Peyer's patch (tissue), 4 donors: ENCODE measurements around the gene TOMM34. TPM values are rescaled to one million over a fixed set of nuclear protein-coding genes. Genes with fewer than 3 reads are reported as not detected.

Source experiments
- DNase-seq, 3 donors: peaks; one replicate each; pipeline ENCODE4 v3.0.0-alpha.2; 2017 to 2019
- H3K27ac ChIP-seq, 4 donors: fragments of 200-600 bp; sonication (generic); one replicate each; pipeline ENCODE4 v1.5.1; 2016 to 2019
- H3K27me3 ChIP-seq, 2 donors: fragments of 200-600 bp; sonication (generic); one replicate each; pipeline ENCODE4 v1.5.1; 2019
- H3K36me3 ChIP-seq, 3 donors: fragments of 200-600 bp; sonication (generic); one replicate each; pipeline ENCODE4 v1.5.1; 2016 to 2019
- H3K4me1 ChIP-seq, 4 donors: fragments of 200-600 bp; sonication (generic); one replicate each; pipeline ENCODE4 v1.5.1; 2016 to 2019
- H3K4me3 ChIP-seq, 4 donors: fragments of 200-600 bp; sonication (generic); 1 replicate in 3 of 4; 2 replicates in 1 of 4; pipeline ENCODE4 v1.5.1; 2016 to 2019; ENCODE audit warnings: mild to moderate bottlenecking in 1 of 4
- H3K9me3 ChIP-seq, 4 donors: fragments of 200-600 bp; sonication (generic); one replicate each; pipeline ENCODE4 v1.5.1; 2016 to 2019; ENCODE audit warnings: mild to moderate bottlenecking in 1 of 4
- CTCF ChIP-seq, 6 experiments: fragments of 450-650 bp in 4 of 6; fragments of 200-600 bp in 2 of 6; sonication (generic) in 1 of 6; IDR thresholded peaks; one replicate each; pipeline ENCODE4 v1.5.1; 2017 to 2019; ENCODE audit warnings: antibody characterized with exemption in 6 of 6, mild to moderate bottlenecking in 3 of 6, moderate library complexity in 1 of 6
- POLR2A ChIP-seq, 2 donors: fragments of 450-650 bp; IDR thresholded peaks; one replicate each; pipeline ENCODE4 v1.5.1; 2017; ENCODE audit warnings: antibody characterized with exemption in 2 of 2, mild to moderate bottlenecking in 2 of 2, moderate library complexity in 2 of 2
- small RNA-seq, 2 donors: library from RNA; depleted of rRNA; stranded (forward); fragments of <200 nt; gene quantifications; one replicate each; pipeline ENCODE3, GENCODE V24; 2016
- total RNA-seq, 4 donors: library from RNA; depleted of rRNA; stranded (reverse); fragments of >200 nt; gene quantifications; one replicate each; pipeline ENCODE4 v1.1.0, GENCODE V29; 2016

Gene TOMM34
- total RNA-seq, 4 donors from 2014 or later = 8.4 to 19.0 (median 12.2) TPM

- TF ChIP-seq CTCF (IDR thresholded peaks at IDR 0.05) = no peak
- TF ChIP-seq POLR2A (IDR thresholded peaks at IDR 0.05) = no peak
- H3K36me3 ChIP-seq = peaks cover 0 to 41% (median 0%) of the 10 kb centered on the region in 3 donors
- no peak overlapping the region for H3K27ac ChIP-seq
- no peak overlapping the region for H3K4me3 ChIP-seq
- no peaks in the 10 kb centered on the region for H3K27me3 ChIP-seq
- no peak for DNase-seq
- no peaks in the 10 kb centered on the region for H3K9me3 ChIP-seq
- peaks cover 0 to 51% (median 12%) of the 10 kb centered on the region in 4 donors for H3K4me1 ChIP-seq
Observed at GRCh38 chr20:44900231-44900854, 59.9 kb downstream of the TOMM34 start.

GRCh38 chr20:44897133-44897532 lies 63.1 kb downstream of the TOMM34 start:
- no peak for TF ChIP-seq POLR2A (IDR thresholded peaks at IDR 0.05)
- TF ChIP-seq CTCF (IDR thresholded peaks at IDR 0.05) = no peak
- peak overlapping the region in 2 of 4 donors; percentile 9 to 37 for H3K27ac ChIP-seq

GRCh38 chr20:44896583-44896982 lies 63.6 kb downstream of the TOMM34 start:
- no peak for DNase-seq
- Histone ChIP-seq H3K4me1 (peaks cover 0 to 63% (median 16%) of the 10 kb centered on the region in 4 donors), H3K36me3 (peaks cover 0 to 3% (median 0%) of the 10 kb centered on the region in 3 donors), H3K4me3 (no peak overlapping the region), H3K27ac (no peak overlapping the region), H3K27me3 (no peaks in the 10 kb centered on the region), H3K9me3 (no peaks in the 10 kb centered on the region)
- TF ChIP-seq POLR2A (IDR thresholded peaks at IDR 0.05) (no peak), CTCF (IDR thresholded peaks at IDR 0.05) (no peak)

More at GRCh38 chr20:44897133-44897532, 63.1 kb downstream of the TOMM34 start:
- H3K4me3 ChIP-seq = no peak overlapping the region
- H3K9me3 ChIP-seq = no peaks in the 10 kb centered on the region
- no peak for DNase-seq
- peaks cover 0 to 60% (median 16%) of the 10 kb centered on the region in 4 donors for H3K4me1 ChIP-seq
- H3K27me3 ChIP-seq = no peaks in the 10 kb centered on the region
- H3K36me3 ChIP-seq = peaks cover 0 to 9% (median 0%) of the 10 kb centered on the region in 3 donors

- Histone ChIP-seq H3K9me3 (no peaks in the 10 kb centered on the region), H3K36me3 (no peaks in the 10 kb centered on the region), H3K4me1 (peaks cover 0 to 66% (median 18%) of the 10 kb centered on the region in 4 donors), H3K27me3 (no peaks in the 10 kb centered on the region), H3K27ac (no peak overlapping the region), H3K4me3 (no peak overlapping the region)
- TF ChIP-seq CTCF (IDR thresholded peaks at IDR 0.05) (no peak), POLR2A (IDR thresholded peaks at IDR 0.05) (no peak)
- DNase-seq = no peak
Observed at GRCh38 chr20:44894959-44895358, 65.2 kb downstream of the TOMM34 start.

Small RNAs within 50 kb of the gene (small RNA-seq; reads per million reads assigned to genes)
- 0 reads per million in 2 donors for gene RF00019

Other genes starting within 250 kb of the TOMM34 start
- 10 to 100 TPM in 2 of 4 donors, 1 to 10 TPM in 2; 5.8 to 32.2 (median 11.2) TPM for gene CCN5, start 245.0 kb downstream of the TOMM34 start, total RNA-seq
- gene KCNK15, start 214.5 kb downstream of the TOMM34 start, total RNA-seq = under 1 TPM in 1 of 4 donors, not detected in 3; 0.54 TPM
- gene RIMS4, start 149.9 kb downstream of the TOMM34 start, total RNA-seq = under 1 TPM in 2 of 4 donors, not detected in 2; 0.13 to 0.18 TPM
- gene YWHAB, start 74.7 kb downstream of the TOMM34 start, total RNA-seq = 100 to 1,000 TPM; 105 to 174 (median 125) TPM
- gene PABPC1L, start 50.3 kb downstream of the TOMM34 start, total RNA-seq = 100 to 1,000 TPM in 1 of 4 donors, 10 to 100 TPM in 3; 10.5 to 123 (median 33.6) TPM
- gene STK4, start 6.1 kb upstream of the TOMM34 start, total RNA-seq = 100 to 1,000 TPM in 1 of 4 donors, 10 to 100 TPM in 3; 27.7 to 128 (median 42.9) TPM
- under 1 TPM in 1 of 4 donors, not detected in 3; 0.27 TPM for gene KCNS1, start 140.7 kb upstream of the TOMM34 start, total RNA-seq
- gene WFDC5, start 154.8 kb upstream of the TOMM34 start, total RNA-seq = not detected
- gene WFDC12, start 164.1 kb upstream of the TOMM34 start, total RNA-seq = not detected
- gene PI3, start 214.5 kb upstream of the TOMM34 start, total RNA-seq = 10 to 100 TPM in 2 of 4 donors, 1 to 10 TPM in 1, not detected in 1; 3.4 to 70.2 (median 58.7) TPM
- gene SEMG1, start 246.6 kb upstream of the TOMM34 start, total RNA-seq = not detected